GM12878 (cell line): ENCODE data around the gene KCNV2. TPM values are rescaled to one million over a fixed set of nuclear protein-coding genes. Genes with fewer than 3 reads are reported as not detected.

Experiments
- ATAC-seq: fragments of 200-7000 bp; cut with Tn5 transposase; 3 replicates; pipeline ENCODE4 v1.9.1; 2020; ENCODE audit warnings: mild to moderate bottlenecking, moderate library complexity
- BruUV-seq: library from RNA; stranded (reverse); fragments of 400-500 nt; replicated peaks from 2 replicates; lab custom pipeline; 2021; lab: Mats Ljungman, UMichigan
- CTCF ChIA-PET: fragments of 300-600 bp; sonication (Branson Sonifier 250); formaldehyde crosslinking; extraction: SDS; loops from one replicate; lab custom pipeline; 2021; ENCODE audit warnings: inconsistent platforms; lab: Yijun Ruan, JAX
- POLR2A ChIA-PET: fragments of 350-600 bp; formaldehyde crosslinking; extraction: SDS; loops from one replicate; lab custom pipeline; 2021; ENCODE audit warnings: inconsistent platforms; lab: Charles Lee
- RAD21 ChIA-PET: fragments of 300-600 bp; sonication (Branson Sonifier 250); formaldehyde crosslinking; loops from one replicate; lab custom pipeline; 2023; ENCODE audit warnings: antibody characterized with exemption; ENCODE audit not compliant: unreplicated experiment; lab: Charles Lee
- SMC1A ChIA-PET: fragments of 300-600 bp; sonication (Branson Sonifier 250); formaldehyde crosslinking; loops from one replicate; lab custom pipeline; 2023; ENCODE audit not compliant: unreplicated experiment, uncharacterized antibody; lab: Charles Lee
- DNase-seq: peaks from one replicate; pipeline ENCODE4 v3.0.0-alpha.2; 2011; ENCODE audit warnings: low read depth, low spot score
- FAIRE-seq: peaks from 3 replicates; lab custom pipeline; 2011; peaks lifted over from hg19 to GRCh38; lab: Jason Lieb, UNC
- H2AFZ ChIP-seq: 2 replicates; pipeline ENCODE4 v1.6.0; 2011; ENCODE audit warnings: low read depth, low read length, control low read depth; ENCODE audit not compliant: control insufficient read depth
- H3K27ac ChIP-seq: 2 replicates; pipeline ENCODE4 v1.5.1; 2011; ENCODE audit warnings: control low read depth; ENCODE audit not compliant: control insufficient read depth, insufficient read depth
- H3K27me3 ChIP-seq, 2 experiments: replicated peaks in 1 of 2; 2 replicates each; pipeline versions ENCODE4 v1.6.0 to v1.6.1; 2011; ENCODE audit warnings: low read length in 1 of 2; ENCODE audit not compliant: control insufficient read depth in 2 of 2, insufficient read depth in 2 of 2
- H3K36me3 ChIP-seq, 2 experiments: 2 replicates each; pipeline ENCODE4 v1.5.1; 2011; ENCODE audit warnings: low read length in 1 of 2; ENCODE audit not compliant: control insufficient read depth in 2 of 2, insufficient read depth in 2 of 2
- H3K4me1 ChIP-seq: 2 replicates; pipeline ENCODE4 v1.6.1; 2011; ENCODE audit warnings: mild to moderate bottlenecking, low read length, moderate library complexity, mixed read lengths; ENCODE audit not compliant: control insufficient read depth, insufficient read depth
- H3K4me2 ChIP-seq: 2 replicates; pipeline ENCODE4 v1.6.0; 2011; ENCODE audit warnings: control low read depth; ENCODE audit not compliant: control insufficient read depth, insufficient read depth
- H3K4me3 ChIP-seq: fragments of 200-600 bp; sonication (generic); 2 replicates; pipeline ENCODE4 v1.5.1; 2016
- H3K79me2 ChIP-seq: 2 replicates; pipeline ENCODE4 v1.6.0; 2011; ENCODE audit warnings: low read length; ENCODE audit not compliant: control insufficient read depth, insufficient read depth
- H3K9ac ChIP-seq: 2 replicates; pipeline ENCODE4 v1.8.0; 2011; ENCODE audit warnings: low read length, control low read depth, mixed read lengths; ENCODE audit not compliant: control insufficient read depth, insufficient read depth
- H3K9me3 ChIP-seq: replicated peaks from 3 replicates; pipeline ENCODE4 v1.5.1; 2011; ENCODE audit warnings: mild to moderate bottlenecking, low read length; ENCODE audit not compliant: control insufficient read depth, insufficient read depth
- H4K20me1 ChIP-seq: 2 replicates; pipeline ENCODE4 v1.6.0; 2011; ENCODE audit not compliant: control insufficient read depth, insufficient read depth
- BACH1 ChIP-seq: fragments of 450-650 bp; IDR thresholded peaks from 2 replicates; pipeline ENCODE4 v1.6.1; 2017; ENCODE audit warnings: mild to moderate bottlenecking, borderline replicate concordance
- CREM ChIP-seq: IDR thresholded peaks from 2 replicates; pipeline ENCODE4 v1.6.1; 2014; ENCODE audit warnings: antibody characterized with exemption, low read depth
- EED ChIP-seq: sonication (generic); IDR thresholded peaks from 2 replicates; pipeline ENCODE4 v1.6.1; 2016; ENCODE audit warnings: antibody characterized with exemption, low read depth
- FOXK2 ChIP-seq: fragments of 450-650 bp; IDR thresholded peaks from 2 replicates; pipeline ENCODE4 v1.6.1; 2017; ENCODE audit warnings: mild to moderate bottlenecking, moderate library complexity
- HDAC2 ChIP-seq: fragments of 200-600 bp; sonication (generic); IDR thresholded peaks from 2 replicates; pipeline ENCODE4 v1.6.1; 2017
- IRF4 ChIP-seq: IDR thresholded peaks from 2 replicates; pipeline ENCODE4 v1.6.1; 2011; ENCODE audit warnings: low read depth, low read length
- IRF5 ChIP-seq: fragments of 450-650 bp; IDR thresholded peaks from 2 replicates; pipeline ENCODE4 v1.6.1; 2017; ENCODE audit warnings: borderline replicate concordance
- KDM1A ChIP-seq: fragments of 200-600 bp; sonication (generic); IDR thresholded peaks from 2 replicates; pipeline ENCODE4 v1.6.1; 2016; ENCODE audit warnings: borderline replicate concordance
- MTA2 ChIP-seq: fragments of 450-650 bp; IDR thresholded peaks from 2 replicates; pipeline ENCODE4 v1.6.1; 2016; ENCODE audit warnings: low read depth, mild to moderate bottlenecking, moderate library complexity
- PML ChIP-seq: IDR thresholded peaks from 2 replicates; pipeline ENCODE4 v1.6.1; 2012; ENCODE audit warnings: low read length, inconsistent platforms
- SPI1 ChIP-seq: IDR thresholded peaks from 2 replicates; pipeline ENCODE4 v1.6.1; 2011; ENCODE audit warnings: low read depth, mild to moderate bottlenecking, low read length, moderate library complexity, borderline replicate concordance; ENCODE audit not compliant: insufficient read depth
- SRF ChIP-seq, 2 experiments: IDR thresholded peaks; 2 replicates each; pipeline ENCODE4 v1.6.1; 2011; ENCODE audit warnings: low read depth in 2 of 2, low read length in 2 of 2, mild to moderate bottlenecking in 1 of 2, moderate library complexity in 1 of 2
- TCF7 ChIP-seq: IDR thresholded peaks from 2 replicates; pipeline ENCODE4 v1.6.1; 2014; ENCODE audit warnings: antibody characterized with exemption, borderline replicate concordance
- WGBS: methylation state at CpG from one replicate; pipeline ENCODE4 v1.1.6; 2016; ENCODE audit warnings: low lambda C conversion rate; ENCODE audit not compliant: insufficient replicate concordance, insufficient coverage; ENCODE audit errors: missing lambda C conversion rate; 5-methylcytosine and 5-hydroxymethylcytosine counted together
- in situ Hi-C: fragments of 300-500 bp; cut with MboI; formaldehyde crosslinking; loops from 9 replicates; pipeline ENCODE4 v1.14.3; 2018; ENCODE audit warnings: mixed read lengths
- intact Hi-C: fragments of 100-400 bp; cut with micrococcal nuclease; formaldehyde crosslinking; loops from one replicate; pipeline ENCODE4 v1.14.2; 2022; ENCODE audit not compliant: unreplicated experiment
- polyA plus RNA-seq, 11 experiments: library from polyadenylated mRNA; depleted of rRNA in 4 of 11; unstranded in 6 of 11; stranded (reverse) in 5 of 11; fragments of >200 nt; fragmentation: Nextera tagmentation in 4 of 11; fragmentation: Illumina TruSeq in 1 of 11; extraction: Ambion mirVana in 4 of 11; extraction: Trizol in 1 of 11; gene quantifications; 1 replicate in 1 of 11; 2 replicates in 10 of 11; pipeline versions ENCODE4 v1.2.1 to v1.2.3, GENCODE V29; 2011 to 2016; ENCODE audit warnings: inconsistent platforms in 2 of 11, missing spikeins in 2 of 11, low read depth in 1 of 11
- total RNA-seq, 4 experiments: library from RNA; depleted of rRNA in 3 of 4; stranded (reverse); fragments of >200 nt in 3 of 4; fragmentation: Illumina TruSeq in 1 of 4; extraction: Trizol in 1 of 4; gene quantifications; 2 replicates each; pipeline versions ENCODE4 v1.2.1 to v1.2.3, GENCODE V29; 2013 to 2021

The KCNV2 gene
- total and polyA plus RNA-seq, 10 of the 15 experiments (the other 5 are each of a cell fraction or from before 2014, with no cell fraction given): 0.04 to 0.37 (median 0.09) TPM; not detected in 4

GRCh38 chr9:2723376-2724065 is 6.2 kb downstream of the KCNV2 start:
- no peak overlapping the region for H3K4me2 ChIP-seq
- DNase-seq (no peak), ATAC-seq (no peak), FAIRE-seq (no peak)
- H2AFZ ChIP-seq: no peak overlapping the region
- CTCF ChIA-PET: interaction anchor here (0.8 to 1.6 kb wide), 5 partner anchors 12 to 495 kb away, joined by 3 to 6 read pairs (median 3); no protein-coding TSS in a partner anchor
- no peaks in the 10 kb centered on the region for H4K20me1 ChIP-seq
- no peaks in the 10 kb centered on the region; the same call in 2 of the 3 replicates for H3K9me3 ChIP-seq
- BruUV-seq: no TSS peak
- SMC1A ChIA-PET: interaction anchor here (1.0 to 1.2 kb wide), 4 partner anchors 14 to 254 kb away, joined by 3 read pairs; no protein-coding TSS in a partner anchor
- intact Hi-C loops: loop anchor here (10.0 kb wide), 1 partner anchor 569 kb away; no protein-coding TSS in a partner anchor
- no peak overlapping the region for H3K4me3 ChIP-seq
- RAD21 ChIA-PET: interaction anchor here (0.7 kb wide), 1 partner anchor 10 kb away, joined by 3 read pairs; no protein-coding TSS in a partner anchor
- H3K4me1 ChIP-seq: no peaks in the 10 kb centered on the region; the same call in 1 of the 2 replicates
- WGBS: 80% methylated on average over 4 of the region's 4 CpGs
- POLR2A ChIA-PET: interaction anchor here (0.6 to 0.7 kb wide), 2 partner anchors 258 to 533 kb away, joined by 3 to 7 read pairs; no protein-coding TSS in a partner anchor
- no peak overlapping the region for H3K27ac ChIP-seq
- TF ChIP-seq SPI1: no peak
- no peak for TF ChIP-seq BACH1
- no peak for TF ChIP-seq HDAC2
- TF ChIP-seq FOXK2: no peak
- no peak for TF ChIP-seq IRF5
- no peak for TF ChIP-seq PML
- TF ChIP-seq EED: no peak
- TF ChIP-seq KDM1A: no peak
- TF ChIP-seq SRF (IDR thresholded peaks at IDR 0.05; ENCODE audit: low read depth in 2 of 2, low read length in 2 of 2): no peak
- TF ChIP-seq IRF4: no peak
- no peak for TF ChIP-seq TCF7
- no peak for TF ChIP-seq CREM
- TF ChIP-seq MTA2: no peak
- in situ Hi-C loops: loop anchor here (10.0 kb wide), 1 partner anchor 589 kb away; no protein-coding TSS in a partner anchor
- H3K9ac ChIP-seq: no peak overlapping the region
- peaks cover 0 to 1% of the 10 kb centered on the region in 2 experiments; a peak in 1 of 4 replicates for H3K36me3 ChIP-seq
- no peaks in the 10 kb centered on the region for H3K27me3 ChIP-seq
- H3K79me2 ChIP-seq: no peaks in the 10 kb centered on the region
